GM21723 (cell line): ENCODE data around the gene RLIM.
"Not testable (repeated sequence)": the region's sequence is repeated elsewhere in the genome, so short reads cannot be mapped to it uniquely, and the experiment has no call there.

Experiments used
- ATAC-seq: cut with Tn5 transposase; IDR thresholded peaks from one replicate; pipeline ENCODE4 v1.9.1; 2021; ENCODE audit warnings: mild to moderate bottlenecking, moderate library complexity; ENCODE audit not compliant: unreplicated experiment

The RLIM gene

DNA sequence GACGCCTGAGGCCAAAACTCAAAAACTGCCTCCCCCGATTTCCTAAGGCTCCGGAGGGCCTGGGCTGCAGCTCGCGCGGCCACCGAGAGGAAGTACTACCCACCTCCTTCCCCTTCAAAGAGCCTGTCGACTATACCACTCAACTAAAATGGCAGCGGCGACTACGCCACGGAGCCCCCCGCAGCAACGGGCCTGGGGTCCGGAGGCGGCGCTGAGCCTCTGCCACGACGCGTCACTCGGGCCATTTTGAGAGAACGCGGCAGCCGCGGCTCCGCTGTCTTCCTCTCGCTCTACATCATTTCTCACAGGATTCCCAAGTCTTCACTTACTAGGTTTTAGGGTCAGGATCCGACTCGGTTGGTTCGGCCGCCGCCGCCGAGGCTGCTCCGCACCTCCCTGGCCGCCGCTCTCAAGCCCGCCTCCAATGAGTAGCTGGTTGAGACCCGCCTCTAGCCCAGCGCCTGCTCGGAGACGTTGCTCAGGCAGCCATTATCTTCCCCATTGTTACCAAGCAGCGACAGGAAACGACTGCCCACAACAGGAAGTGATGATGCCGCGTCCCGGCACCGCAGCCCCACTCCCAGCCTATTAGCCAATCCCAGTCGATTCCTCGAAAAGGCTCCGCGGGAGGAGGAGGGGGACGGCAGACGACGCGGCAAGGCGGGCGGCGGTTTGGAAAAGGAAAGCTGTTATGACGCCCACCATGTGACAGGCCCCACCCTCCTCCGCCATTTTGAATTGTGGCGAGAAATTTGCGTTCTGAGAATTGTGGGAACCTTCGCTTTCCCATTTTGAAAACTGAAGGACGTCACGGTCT is at the start of gene RLIM:
TSS of gene RLIM (minus strand) at position 532 of the 817 bp plus-strand sequence. CDS start 18,647 bp downstream, outside the sequence.
- ATAC-seq: peak; percentile 94

GRCh38 chrX:74656079-74656745 is 41.8 kb upstream of the RLIM start:
- no peak for ATAC-seq

GRCh38 chrX:74654953-74655352 is 40.5 kb upstream of the RLIM start:
- ATAC-seq: not testable (repeated sequence)

DNA sequence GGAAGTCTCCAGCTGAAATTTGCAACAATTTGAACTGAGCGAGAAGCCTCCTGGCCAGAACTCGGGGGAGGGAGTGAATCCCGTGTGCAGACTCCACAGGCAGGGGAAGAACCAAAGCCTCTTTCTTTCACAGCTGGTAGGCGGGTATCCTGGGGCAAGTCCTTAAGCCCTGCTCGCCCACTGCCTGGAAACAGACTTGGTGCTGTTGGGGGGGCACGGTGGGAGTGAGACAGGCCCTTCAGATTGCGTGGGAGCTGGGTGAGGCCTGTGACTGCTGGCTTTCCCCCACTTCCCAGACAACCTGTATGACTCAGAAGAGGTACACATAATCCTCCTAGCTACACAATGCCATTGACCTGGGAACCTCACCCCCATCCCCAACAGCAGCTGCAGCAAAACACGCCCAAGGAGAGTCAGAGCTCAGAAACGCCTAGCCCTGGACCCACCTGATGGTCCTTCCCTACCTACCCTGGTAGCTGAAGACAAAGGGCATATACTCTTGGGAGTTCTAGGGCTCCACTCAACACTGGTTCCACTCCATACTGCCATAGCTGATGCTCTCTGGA is 22.4 kb upstream of the RLIM start:
- no peak for ATAC-seq

- ATAC-seq: peak; percentile 9
These were observed 893 bp downstream of the RLIM start for GRCh38 chrX:74613370-74614092.

DNA sequence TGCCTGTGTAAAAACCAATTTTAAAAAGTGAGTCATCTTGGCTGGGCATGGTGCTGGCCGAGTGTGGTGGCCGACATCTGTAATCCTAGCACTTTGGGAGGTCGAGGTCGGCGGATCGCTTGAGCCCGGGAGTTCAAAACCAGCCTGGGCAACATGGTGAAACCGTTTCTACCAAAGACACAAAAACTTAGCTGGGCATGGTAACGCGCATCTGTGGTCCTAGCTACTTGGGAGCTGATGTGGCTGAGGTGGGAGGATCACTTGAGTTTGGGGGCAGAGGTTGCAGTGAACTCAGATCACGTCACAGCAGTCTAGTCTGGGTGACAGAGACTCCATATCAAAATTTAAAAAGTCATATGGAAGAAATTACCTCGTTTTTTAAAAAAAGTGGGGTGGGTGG is 7.6 kb downstream of the RLIM start:
- no peak for ATAC-seq

- no peak for ATAC-seq
These were observed 8.1 kb downstream of the RLIM start for GRCh38 chrX:74606342-74606741.

GRCh38 chrX:74603040-74603439 is 11.4 kb downstream of the RLIM start:
- no peak for ATAC-seq

- ATAC-seq: no peak
These were observed 12.3 kb downstream of the RLIM start for GRCh38 chrX:74602142-74602541.

GRCh38 chrX:74593593-74593992 is 20.8 kb downstream of the RLIM start:
- ATAC-seq: no peak

DNA sequence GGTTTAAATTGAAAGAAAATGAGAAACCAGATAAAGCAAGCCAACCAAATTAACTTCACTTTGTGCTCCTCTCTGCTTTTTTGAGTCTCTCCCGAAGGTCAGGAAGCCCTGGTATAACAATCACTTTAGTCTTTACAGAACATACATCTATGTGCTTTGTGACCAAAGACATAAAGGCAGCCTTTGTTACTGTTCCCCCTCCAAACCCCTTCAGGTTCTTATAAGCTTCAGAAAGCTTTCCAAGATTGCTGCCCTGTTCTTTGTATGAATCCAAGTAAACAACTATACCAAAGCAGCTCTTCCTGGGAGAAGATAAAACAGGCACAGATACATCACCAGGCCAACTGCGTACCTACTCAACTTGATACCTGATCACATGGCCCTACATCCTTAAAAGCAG is 28.7 kb downstream of the RLIM start:
- no peak for ATAC-seq

DNA sequence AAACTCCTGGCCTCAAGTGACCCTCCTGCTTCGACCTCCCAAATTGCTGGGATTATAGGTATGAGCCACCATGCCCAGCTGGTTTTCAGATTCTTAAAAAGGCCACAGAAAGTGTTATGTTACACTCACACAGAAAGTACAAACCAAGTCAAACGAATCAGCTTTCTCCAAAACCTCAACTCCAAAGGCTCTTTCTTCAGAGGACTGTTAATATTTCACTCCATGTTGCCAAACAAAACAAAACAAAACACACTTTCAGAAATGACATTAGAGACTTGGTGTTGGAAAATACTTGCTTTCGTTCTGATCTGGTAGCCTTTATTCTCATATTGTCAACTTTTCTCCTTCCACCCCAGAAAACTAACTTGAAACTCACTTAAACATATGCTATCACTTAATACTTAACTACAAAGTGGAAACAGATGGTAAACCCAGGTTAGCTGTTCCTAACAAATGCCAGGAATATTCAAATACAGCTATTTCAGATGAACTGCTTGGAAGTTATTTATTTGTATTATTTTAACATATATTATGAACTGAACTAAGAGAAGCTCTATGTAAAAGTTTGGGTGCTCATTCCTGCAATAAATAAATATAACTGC is 34.7 kb downstream of the RLIM start:
- no peak for ATAC-seq

DNA sequence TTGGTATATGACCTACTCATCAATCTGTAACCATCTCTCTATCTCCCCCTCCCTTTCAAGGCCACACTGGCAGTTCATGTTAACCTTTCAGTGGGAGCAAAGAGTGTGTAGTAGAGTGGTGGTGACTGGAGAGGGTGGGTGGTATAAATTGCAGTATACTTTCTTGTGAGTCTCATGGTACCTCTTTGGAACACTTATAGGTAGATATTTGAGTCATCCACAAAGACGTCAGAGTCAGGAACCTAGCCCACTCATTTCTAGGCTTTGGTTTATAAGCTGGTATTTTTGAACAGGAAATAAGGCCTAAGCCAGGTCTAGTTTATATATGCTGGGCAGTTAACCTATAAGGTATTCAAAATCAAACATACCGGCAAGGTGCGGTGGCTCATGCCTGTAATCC is 36.3 kb downstream of the RLIM start:
- no peak for ATAC-seq

- no peak for ATAC-seq
These were observed 57.0 kb downstream of the RLIM start for GRCh38 chrX:74557378-74557777.

- no peak for ATAC-seq
These were observed 62.5 kb downstream of the RLIM start for GRCh38 chrX:74551934-74552333.

DNA sequence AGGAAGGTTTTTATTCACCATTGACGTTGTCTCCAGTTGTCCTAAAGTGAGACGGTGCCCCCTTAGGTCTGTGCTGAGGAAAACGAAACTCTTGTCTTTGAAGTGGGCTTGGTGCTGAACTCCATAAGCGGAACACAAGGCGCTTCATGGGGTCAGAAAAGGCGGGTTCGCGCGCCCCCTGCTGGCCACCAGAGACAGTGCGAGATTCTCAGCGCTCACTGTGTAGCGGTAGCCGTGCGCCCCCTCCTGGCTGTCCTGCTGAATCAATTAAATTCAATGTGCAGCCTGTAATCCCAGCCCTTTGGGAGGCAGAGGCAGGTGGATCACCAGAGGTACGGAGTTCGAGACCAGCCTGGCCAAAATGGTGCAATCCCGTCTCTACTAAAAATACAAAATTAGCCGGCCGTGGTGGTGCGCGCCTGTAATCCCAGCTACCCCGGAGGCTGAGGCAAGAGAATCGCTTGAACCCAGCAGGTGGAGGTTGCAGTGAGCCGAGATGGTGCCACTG is 64.1 kb downstream of the RLIM start:
- peak; percentile 79 for ATAC-seq

DNA sequence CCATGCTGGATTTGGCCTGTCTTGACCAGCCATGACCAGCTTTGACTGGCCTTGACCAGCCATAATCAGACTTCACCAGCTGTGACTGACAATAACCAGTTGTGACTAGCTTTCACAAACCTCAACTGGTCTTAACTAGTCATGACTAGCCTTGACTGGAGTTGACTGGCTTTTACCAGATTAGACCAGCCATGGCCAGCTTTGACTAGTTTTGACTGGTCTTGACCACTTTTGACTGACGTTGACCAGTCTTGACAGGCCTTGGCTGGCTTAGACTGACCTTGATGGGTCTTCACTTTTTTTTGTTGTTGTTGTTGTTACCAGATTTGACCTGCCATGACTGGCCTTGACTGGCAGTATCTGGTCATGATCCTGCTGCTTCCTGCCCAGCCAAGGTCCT is 67.4 kb downstream of the RLIM start:
- ATAC-seq: no peak

GRCh38 chrX:74545880-74546523 is 68.4 kb downstream of the RLIM start:
- ATAC-seq: no peak

DNA sequence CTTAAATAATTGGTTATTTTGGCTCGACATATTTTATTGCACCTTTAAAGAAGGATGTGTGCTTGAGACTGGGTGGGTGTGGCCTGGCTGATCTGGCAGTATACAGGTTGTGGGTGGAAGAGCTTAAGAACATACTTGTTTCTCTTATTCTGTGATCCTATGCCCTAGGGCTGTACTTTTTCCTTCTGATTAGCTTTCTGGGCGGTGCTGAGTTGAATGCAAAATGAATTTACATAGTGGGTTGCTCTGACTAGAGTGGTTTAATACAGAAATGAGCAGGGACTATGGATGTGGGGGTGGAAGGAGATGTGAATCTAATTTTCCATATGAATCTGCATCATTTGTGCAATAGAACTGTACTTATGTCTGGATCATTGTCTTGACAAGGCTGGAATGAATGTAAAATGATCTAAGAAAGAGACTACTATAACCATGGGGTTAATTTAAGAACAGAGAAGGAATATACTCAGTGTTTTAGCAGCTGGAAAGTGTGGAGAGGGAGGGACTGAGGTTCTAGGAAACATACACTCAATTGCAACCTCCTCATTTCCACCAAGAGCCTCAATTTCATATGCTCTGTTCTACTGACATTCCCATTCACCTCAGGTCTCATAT is 73.7 kb downstream of the RLIM start:
- ATAC-seq: no peak

DNA sequence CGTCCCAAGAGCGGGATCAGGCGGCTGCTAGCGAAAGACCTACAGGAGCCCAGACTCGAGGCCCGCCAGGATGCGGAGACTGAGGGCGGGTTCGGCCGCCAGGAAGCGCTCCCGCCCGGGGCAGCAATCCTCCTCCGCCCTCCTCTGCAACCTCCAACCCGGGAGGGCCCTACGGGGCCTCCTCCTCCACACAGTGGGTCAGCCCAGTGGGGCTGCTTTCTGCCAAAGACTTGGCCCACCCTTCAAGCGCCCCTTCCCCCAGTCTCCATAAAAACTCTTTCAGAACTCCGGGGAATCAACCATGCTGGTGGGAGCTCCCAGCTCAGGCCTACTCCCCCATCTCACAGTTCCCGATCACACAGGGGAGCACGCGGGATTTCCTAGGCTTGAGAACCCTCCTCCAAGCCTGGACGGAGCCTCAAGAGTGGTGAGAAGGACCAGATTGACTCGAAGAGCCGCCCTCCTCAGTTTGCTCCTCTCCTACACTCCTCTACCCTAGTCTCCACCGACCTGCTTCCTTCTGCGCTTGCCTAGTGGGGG is 77.5 kb downstream of the RLIM start:
- ATAC-seq: peak; percentile 17
